ENCODE measurements around the gene FIBCD1. TPM values are rescaled to one million over a fixed set of nuclear protein-coding genes. Genes with fewer than 3 reads are reported as not detected.

FIBCD1 gene, protein sequence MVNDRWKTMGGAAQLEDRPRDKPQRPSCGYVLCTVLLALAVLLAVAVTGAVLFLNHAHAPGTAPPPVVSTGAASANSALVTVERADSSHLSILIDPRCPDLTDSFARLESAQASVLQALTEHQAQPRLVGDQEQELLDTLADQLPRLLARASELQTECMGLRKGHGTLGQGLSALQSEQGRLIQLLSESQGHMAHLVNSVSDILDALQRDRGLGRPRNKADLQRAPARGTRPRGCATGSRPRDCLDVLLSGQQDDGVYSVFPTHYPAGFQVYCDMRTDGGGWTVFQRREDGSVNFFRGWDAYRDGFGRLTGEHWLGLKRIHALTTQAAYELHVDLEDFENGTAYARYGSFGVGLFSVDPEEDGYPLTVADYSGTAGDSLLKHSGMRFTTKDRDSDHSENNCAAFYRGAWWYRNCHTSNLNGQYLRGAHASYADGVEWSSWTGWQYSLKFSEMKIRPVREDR
- total RNA-seq, result not detected

DNA sequence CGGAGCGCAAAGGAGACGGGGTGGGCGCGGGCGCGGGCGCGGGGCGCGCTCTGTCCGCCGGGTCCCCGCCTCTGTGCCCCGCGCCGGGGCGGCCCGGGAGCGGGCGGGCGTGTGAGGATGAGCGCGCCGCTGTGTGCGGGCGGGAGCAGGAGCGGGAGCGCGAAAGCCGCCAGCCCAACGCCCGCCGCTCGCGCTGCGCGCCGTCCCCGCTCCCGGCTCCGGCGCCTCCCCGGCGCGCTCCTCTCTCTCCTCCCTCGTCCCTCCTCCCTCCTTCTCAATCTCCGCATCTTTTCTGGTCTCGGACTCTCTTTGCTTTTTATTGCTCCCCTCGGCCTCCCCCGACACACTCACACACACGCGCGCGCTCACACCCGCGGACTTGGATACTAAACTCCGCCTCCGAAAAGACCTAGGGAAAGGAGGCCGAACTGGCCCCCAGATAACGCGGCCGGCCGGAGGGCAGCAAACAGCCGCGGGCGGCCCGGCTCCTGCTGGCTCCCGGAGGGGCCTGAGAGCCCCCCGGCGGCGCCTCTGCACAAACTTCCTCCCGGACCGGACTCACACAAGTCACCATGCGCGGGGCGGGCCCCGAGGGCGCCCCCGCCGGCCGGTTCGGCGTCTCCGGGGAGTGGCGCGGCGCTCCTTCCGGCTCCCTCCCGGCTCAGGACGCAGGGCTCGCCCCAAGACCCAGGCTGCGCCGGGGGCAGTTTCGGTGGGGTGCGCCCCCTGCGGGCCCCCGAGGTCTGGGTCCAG, at the start of gene FIBCD1:
Gene FIBCD1, minus strand, starts transcription at position 596 of the 753 bp plus-strand sequence. CDS start 640 bp downstream, outside the sequence.
- Mint-ChIP-seq H3K4me3 (peak within 1 kb of the TSS; percentile 36), H3K9me3 (no peaks in the 10 kb centered on the region)

DNA sequence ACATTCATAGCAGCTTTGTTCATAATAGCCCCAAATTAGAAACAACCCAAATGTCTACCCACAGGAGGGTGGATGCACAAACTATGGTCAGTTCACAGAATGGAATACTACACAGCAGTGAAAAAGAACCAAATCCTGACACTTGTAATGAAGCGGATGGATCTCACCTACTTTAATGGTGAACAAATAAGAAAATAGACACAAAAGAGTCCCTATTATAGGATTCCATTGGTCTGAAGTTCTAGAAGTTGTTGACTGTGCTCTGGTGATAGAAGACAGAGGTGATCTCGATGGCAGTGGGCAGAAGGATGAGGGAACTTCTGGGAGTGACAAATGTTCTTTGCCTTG, 49.3 kb upstream of the FIBCD1 start:
- H3K4me3 Mint-ChIP-seq, result no peak overlapping the region
- ChIA-PET CTCF (no interaction called here), POLR2A (no interaction called here)
- no peaks in the 10 kb centered on the region for H3K4me1 Mint-ChIP-seq
- no peak for DNase-seq
- H3K27me3 Mint-ChIP-seq, result no peaks in the 10 kb centered on the region
- H3K27ac Mint-ChIP-seq, result no peak overlapping the region
- no peaks in the 10 kb centered on the region for H3K36me3 Mint-ChIP-seq (ENCODE audit: low read depth)
- H3K9me3 Mint-ChIP-seq, result no peaks in the 10 kb centered on the region

More for the DNA sequence above, at the start of gene FIBCD1:
- Mint-ChIP-seq H3K27me3 (peaks cover 51% of the 10 kb centered on the region), H3K27ac (no peak within 1 kb of the TSS), H3K4me1 (peaks cover 13% of the 10 kb centered on the region), H3K36me3 (ENCODE audit: low read depth) (no peaks in the 10 kb centered on the region)
- CTCF ChIA-PET, result no interaction called here
- POLR2A ChIA-PET, result no interaction called here
- peak; percentile 14 for DNase-seq

DNA sequence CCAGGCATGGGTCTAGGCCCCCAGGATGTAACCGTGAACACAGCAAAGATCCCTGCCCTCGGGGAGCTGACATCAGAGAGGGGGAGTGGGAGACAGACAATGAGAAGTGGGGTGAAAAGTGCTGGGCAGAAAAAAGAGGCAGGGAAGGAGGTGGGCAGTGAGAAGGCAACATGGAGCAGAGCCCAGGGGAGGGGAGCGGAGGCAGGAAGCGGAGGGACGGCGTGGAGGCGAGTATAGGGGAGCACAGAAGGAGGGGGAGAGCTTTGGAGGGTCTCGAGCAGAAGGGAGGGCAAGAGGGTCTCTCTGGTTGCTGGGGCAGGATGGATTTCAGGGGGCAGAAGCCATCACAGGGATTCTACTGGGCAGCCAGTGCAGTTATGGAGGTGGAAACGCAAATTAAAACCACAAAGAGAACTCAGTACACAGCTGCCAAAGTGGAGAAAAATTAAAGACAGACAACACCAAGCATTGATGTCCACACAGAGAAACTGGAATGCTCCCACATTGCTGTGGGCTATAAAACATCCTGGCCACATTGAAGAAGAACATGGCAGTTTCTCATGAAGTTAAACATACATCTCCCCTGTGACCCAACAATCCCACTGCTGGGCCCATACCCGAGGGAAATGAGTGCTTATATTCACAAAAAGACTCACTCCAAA, 48.8 kb upstream of the FIBCD1 start:
- H3K27me3 Mint-ChIP-seq, result no peaks in the 10 kb centered on the region
- CTCF ChIA-PET, result no interaction called here

DNA sequence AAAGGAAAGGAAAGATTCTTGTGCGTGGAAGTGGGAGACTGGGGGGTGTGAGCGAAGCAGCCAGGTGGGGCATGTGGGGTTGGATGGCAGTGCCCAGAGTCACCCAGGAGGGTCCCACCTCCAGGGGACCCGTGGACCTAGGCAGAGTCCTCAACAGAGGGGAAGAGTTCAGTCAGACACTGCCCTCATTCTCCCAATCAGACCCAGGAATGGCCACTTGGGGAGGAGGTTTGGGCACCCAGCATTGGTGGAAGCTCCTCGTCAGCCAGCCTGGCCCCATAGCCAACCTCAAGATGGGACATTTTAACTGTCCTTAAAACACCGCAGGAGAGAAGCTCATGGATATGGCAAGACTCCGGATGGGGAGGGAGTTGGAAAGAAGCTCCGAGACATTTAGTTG, 48.0 kb upstream of the FIBCD1 start:
- ChIA-PET CTCF (interaction anchor here (0.6 kb wide), 1 partner anchor 12 kb away, joined by 3 read pairs; no protein-coding TSS in a partner anchor), POLR2A (no interaction called here)
- DNase-seq, result no peak
- Mint-ChIP-seq H3K4me1 (no peaks in the 10 kb centered on the region), H3K27ac (no peak overlapping the region), H3K9me3 (no peaks in the 10 kb centered on the region), H3K27me3 (no peaks in the 10 kb centered on the region), H3K4me3 (no peak overlapping the region), H3K36me3 (ENCODE audit: low read depth) (no peaks in the 10 kb centered on the region)

More for the DNA sequence above, 48.8 kb upstream of the FIBCD1 start:
- POLR2A ChIA-PET, result no interaction called here
- no peak for DNase-seq
- H3K27ac Mint-ChIP-seq, result no peak overlapping the region
- H3K4me3 Mint-ChIP-seq, result no peak overlapping the region
- H3K4me1 Mint-ChIP-seq, result no peaks in the 10 kb centered on the region
- H3K36me3 Mint-ChIP-seq (ENCODE audit: low read depth), result no peaks in the 10 kb centered on the region
- H3K9me3 Mint-ChIP-seq, result no peaks in the 10 kb centered on the region

DNA sequence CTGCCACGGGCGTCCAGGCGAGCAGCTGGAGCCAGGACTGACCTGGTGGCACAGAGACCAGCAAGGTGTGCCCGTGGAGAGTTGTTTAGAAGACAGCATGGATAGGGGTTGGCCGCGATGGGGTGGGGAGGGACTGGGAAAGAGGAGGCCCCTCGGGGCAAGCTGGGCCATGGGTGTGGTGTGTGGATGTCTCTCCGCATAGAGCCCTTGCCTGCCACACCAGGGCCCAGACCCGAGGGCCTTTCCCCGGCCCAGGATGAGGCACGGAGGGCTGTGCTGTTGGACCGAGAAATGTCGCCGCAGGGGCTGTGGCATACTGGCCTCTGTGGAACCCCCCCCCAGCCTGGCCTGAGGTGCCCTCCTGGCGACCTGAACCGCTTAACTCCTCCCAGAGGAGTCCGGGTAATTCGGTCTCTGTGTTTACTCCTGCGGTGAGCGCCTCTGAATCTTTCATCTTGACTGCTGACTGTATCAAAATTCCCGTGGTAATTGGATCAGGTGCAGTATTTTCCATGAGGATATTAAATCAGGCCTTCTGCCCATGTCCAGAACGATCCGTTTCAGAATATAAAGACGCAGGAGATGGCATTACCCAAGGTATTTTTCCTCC, 47.4 kb upstream of the FIBCD1 start:
- H3K27me3 Mint-ChIP-seq, result no peaks in the 10 kb centered on the region
- no peaks in the 10 kb centered on the region for H3K36me3 Mint-ChIP-seq (ENCODE audit: low read depth)
- no peak overlapping the region for H3K4me3 Mint-ChIP-seq
- H3K27ac Mint-ChIP-seq, result no peak overlapping the region
- no peaks in the 10 kb centered on the region for H3K4me1 Mint-ChIP-seq
- no peak for DNase-seq
- no peaks in the 10 kb centered on the region for H3K9me3 Mint-ChIP-seq
- ChIA-PET POLR2A (no interaction called here), CTCF (interaction anchor here (0.6 kb wide), 1 partner anchor 12 kb away, joined by 3 read pairs; no protein-coding TSS in a partner anchor)

DNA sequence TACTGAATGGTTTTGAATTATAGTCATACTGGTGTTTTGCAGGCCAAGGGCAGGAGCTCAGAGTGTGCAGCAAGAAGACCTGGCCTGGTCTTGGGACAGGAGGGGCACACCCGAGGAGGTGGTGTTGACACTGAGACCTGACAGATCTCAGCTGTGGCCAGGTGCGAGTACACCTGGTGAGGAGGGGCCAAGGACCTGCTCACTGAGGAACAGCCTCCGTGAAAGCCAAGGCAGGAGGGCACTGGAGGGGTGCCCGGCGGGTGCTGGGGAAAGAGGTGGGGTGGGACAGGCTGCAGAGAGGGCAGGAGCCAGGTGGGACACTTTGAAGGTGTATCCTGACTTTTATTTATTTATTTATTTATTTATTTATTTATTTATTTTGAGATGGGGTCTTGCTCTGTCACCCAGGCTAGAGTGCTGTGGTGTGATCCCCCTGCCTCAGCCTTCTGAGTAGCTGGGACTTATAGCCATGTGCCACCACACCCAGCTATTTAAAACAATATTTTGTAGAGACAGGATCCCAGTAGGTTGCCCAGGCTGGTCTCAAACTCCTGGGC, 46.6 kb upstream of the FIBCD1 start:
- H3K27me3 Mint-ChIP-seq, result no peaks in the 10 kb centered on the region
- H3K9me3 Mint-ChIP-seq, result no peaks in the 10 kb centered on the region
- POLR2A ChIA-PET, result no interaction called here
- CTCF ChIA-PET, result no interaction called here
- no peak for DNase-seq
- no peak overlapping the region for H3K27ac Mint-ChIP-seq
- no peaks in the 10 kb centered on the region for H3K36me3 Mint-ChIP-seq (ENCODE audit: low read depth)
- H3K4me3 Mint-ChIP-seq, result no peak overlapping the region
- H3K4me1 Mint-ChIP-seq, result no peaks in the 10 kb centered on the region

DNA sequence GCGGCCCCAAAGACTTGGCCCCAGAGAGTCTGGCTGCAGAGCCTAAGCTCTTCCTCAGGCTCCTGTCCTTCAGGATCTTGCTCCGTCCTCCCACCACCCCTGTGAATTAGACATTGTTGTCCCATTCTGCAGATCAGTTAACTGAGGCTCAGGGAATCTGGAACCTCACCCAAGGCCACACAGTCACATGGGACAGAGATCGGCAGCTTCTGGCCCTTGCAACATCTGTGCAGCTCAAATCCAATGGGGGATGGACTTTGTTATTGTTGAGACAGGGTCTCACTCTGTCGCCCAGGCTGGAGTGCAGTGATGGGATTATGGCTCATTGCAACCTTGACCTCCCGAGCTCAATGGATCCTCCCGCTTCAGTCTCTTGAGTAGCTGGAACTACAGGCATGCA, 46.0 kb upstream of the FIBCD1 start:
- Mint-ChIP-seq H3K36me3 (ENCODE audit: low read depth) (no peaks in the 10 kb centered on the region), H3K27me3 (no peaks in the 10 kb centered on the region)

DNA sequence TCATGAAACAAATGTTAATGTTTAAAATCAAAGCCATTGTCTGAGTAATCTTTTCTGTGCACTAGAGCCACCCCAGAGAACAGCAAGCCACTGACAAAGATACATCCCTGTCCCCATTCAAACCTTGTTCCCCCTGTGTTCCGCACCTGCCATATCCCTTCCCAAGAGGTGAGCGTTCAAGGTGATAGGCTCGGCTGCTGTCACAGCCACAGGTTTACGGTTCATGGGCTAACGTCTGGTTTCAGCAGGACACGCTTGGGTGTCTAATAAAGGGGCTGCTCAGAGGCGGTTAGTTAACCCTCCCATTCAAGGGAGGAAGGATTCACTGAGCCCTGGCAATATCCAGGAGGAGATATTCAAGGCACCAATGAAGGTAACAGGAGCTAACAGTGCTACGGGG, 45.5 kb upstream of the FIBCD1 start:
- ChIA-PET POLR2A (no interaction called here), CTCF (no interaction called here)
- DNase-seq, result no peak
- H3K27me3 Mint-ChIP-seq, result no peaks in the 10 kb centered on the region
- no peaks in the 10 kb centered on the region for H3K36me3 Mint-ChIP-seq (ENCODE audit: low read depth)
- no peak overlapping the region for H3K4me3 Mint-ChIP-seq
- H3K27ac Mint-ChIP-seq, result no peak overlapping the region
- H3K9me3 Mint-ChIP-seq, result no peaks in the 10 kb centered on the region
- no peaks in the 10 kb centered on the region for H3K4me1 Mint-ChIP-seq

More for the DNA sequence above, 46.0 kb upstream of the FIBCD1 start:
- no peak for DNase-seq
- CTCF ChIA-PET, result no interaction called here
- H3K4me1 Mint-ChIP-seq, result no peaks in the 10 kb centered on the region
- POLR2A ChIA-PET, result no interaction called here
- H3K4me3 Mint-ChIP-seq, result no peak overlapping the region
- H3K9me3 Mint-ChIP-seq, result no peaks in the 10 kb centered on the region
- no peak overlapping the region for H3K27ac Mint-ChIP-seq

DNA sequence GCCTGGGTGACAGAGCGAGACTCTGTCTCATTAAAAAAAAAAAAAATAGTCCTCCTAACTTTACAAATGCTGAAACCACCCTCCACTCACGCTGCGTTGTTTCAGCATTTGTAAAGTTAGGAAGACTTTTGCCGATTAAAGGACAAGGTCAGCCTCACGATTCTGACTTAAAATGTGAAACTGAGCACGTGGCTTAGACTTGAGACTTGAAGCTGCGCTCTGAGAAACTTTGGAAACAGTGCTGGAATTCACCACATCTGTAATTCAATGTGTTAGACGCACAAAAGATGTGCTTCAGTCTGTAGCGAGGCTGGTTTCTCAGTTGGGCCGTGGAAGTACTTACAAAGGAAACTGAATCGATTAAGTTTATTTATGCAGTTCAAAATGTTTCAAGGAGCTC, 44.9 kb upstream of the FIBCD1 start:
- Mint-ChIP-seq H3K4me3 (no peak overlapping the region), H3K27me3 (no peaks in the 10 kb centered on the region), H3K9me3 (no peaks in the 10 kb centered on the region), H3K36me3 (ENCODE audit: low read depth) (no peaks in the 10 kb centered on the region), H3K4me1 (no peaks in the 10 kb centered on the region), H3K27ac (no peak overlapping the region)
- POLR2A ChIA-PET, result no interaction called here
- CTCF ChIA-PET, result no interaction called here
- DNase-seq, result no peak

DNA sequence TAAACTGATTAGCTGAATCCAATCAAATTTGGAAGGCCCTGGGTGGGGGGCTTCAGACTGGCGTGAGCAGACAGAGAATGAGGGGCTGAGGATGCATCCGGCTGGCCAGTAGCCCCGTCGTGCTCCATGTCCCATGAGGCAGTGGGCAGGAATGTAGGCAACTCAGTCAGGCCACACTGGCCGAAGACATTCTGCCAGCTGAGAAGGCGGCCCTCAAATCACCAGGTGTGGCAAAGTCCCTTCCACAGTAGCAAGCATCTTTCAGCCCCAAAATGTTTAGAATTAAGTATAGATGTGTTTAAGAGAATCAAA, 44.3 kb upstream of the FIBCD1 start:
- Mint-ChIP-seq H3K27me3 (no peaks in the 10 kb centered on the region), H3K4me1 (no peaks in the 10 kb centered on the region), H3K9me3 (no peaks in the 10 kb centered on the region), H3K27ac (no peak overlapping the region), H3K4me3 (no peak overlapping the region), H3K36me3 (ENCODE audit: low read depth) (no peaks in the 10 kb centered on the region)
- ChIA-PET POLR2A (no interaction called here), CTCF (interaction anchor here (1.3 kb wide), 1 partner anchor 11 kb away, joined by 3 read pairs; no protein-coding TSS in a partner anchor)
- DNase-seq, result no peak

DNA sequence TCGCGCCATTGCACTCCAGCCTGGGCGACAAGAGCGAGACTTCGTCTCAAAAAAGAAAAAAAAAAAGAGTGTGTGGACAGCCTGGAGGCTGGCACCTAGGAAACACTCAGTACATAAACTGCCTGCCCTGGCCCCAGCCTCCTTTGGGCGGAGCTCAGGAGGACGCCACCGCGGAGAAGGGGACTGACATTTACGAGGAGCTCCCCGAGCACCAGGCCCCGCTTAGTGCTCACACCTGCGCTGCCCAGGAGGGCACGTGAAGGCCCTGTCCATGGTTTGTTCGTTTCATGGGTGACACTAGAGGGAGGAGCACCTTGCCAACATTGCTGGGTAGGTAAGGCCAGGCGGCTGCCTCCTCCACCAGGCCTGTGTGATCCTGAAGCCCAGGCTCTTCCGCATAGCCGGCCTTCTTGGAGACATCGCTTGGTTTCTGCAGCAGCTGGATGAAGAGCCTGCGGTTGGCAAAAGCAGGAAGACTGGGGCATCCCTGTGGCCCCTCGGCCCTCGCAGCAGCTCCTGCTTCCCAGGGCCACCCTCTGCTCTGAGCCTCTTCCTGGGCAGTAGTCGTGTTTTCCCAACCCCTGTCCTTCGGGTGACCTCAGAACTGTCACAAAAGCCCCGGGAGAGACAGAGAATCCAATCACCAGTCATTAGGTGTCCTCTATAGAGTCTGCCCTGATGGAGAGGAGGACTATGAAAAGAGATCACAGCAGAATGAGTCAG, 43.8 kb upstream of the FIBCD1 start:
- no peak overlapping the region for H3K4me3 Mint-ChIP-seq
- H3K4me1 Mint-ChIP-seq, result no peaks in the 10 kb centered on the region
- ChIA-PET CTCF (interaction anchor here (0.8 to 1.3 kb wide), 2 partner anchors 12 to 1890 kb away, joined by 3 read pairs; no protein-coding TSS in a partner anchor), POLR2A (no interaction called here)
- no peak overlapping the region for H3K27ac Mint-ChIP-seq
- no peaks in the 10 kb centered on the region for H3K9me3 Mint-ChIP-seq
- H3K36me3 Mint-ChIP-seq (ENCODE audit: low read depth), result no peaks in the 10 kb centered on the region
- DNase-seq, result no peak
- no peaks in the 10 kb centered on the region for H3K27me3 Mint-ChIP-seq

DNA sequence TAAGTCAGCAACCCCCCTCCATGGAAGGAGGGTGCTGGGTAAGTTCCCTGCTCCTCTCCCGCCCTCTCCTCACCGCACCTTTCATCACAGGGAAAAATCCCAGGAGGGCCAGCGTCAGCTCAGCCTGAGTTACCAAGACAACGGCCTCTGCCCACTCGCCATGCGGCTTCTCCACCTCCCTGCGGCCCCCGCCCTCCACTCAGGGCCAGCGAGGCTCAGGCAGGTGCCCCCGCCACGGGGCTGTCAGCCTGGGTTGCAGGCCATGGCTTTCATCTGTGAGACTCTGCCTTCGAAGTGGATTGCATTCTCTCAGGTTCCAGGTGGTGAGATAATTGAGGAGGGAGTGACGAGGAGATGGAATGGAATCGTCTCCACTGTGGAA, 42.7 kb upstream of the FIBCD1 start:
- Mint-ChIP-seq H3K36me3 (ENCODE audit: low read depth) (no peaks in the 10 kb centered on the region), H3K27me3 (no peaks in the 10 kb centered on the region), H3K27ac (no peak overlapping the region), H3K4me3 (no peak overlapping the region), H3K4me1 (no peaks in the 10 kb centered on the region), H3K9me3 (no peaks in the 10 kb centered on the region)
- DNase-seq, result no peak
- CTCF ChIA-PET, result no interaction called here
- POLR2A ChIA-PET, result no interaction called here

All from activated CD4-positive, alpha-beta T cell treated with anti-CD3 and anti-CD28 coated beads, Interleukin-2, amount 10 ng/mL, durations not matched to agents 7 days and 5 days (primary cell).